Astrocyte of the spinal cord (primary cell): ENCODE measurements around the gene RAPGEF5.

ENCODE experiments used
- DNase-seq: peaks from one replicate; pipeline ENCODE4 v3.0.0; 2011; ENCODE audit warnings: low read depth, low spot score
- H3K4me3 ChIP-seq: 2 replicates; pipeline ENCODE4 v1.5.1; 2011; ENCODE audit warnings: low read depth, mild to moderate bottlenecking, low read length, moderate library complexity
- CTCF ChIP-seq: IDR thresholded peaks from 2 replicates; pipeline ENCODE4 v1.5.1; 2012; ENCODE audit warnings: low read depth, mild to moderate bottlenecking, low read length, inconsistent platforms
- in situ Hi-C: cut with HindIII; loops from 2 replicates; pipeline ENCODE4 v1.10.0; 2017; ENCODE audit warnings: low sequenced_read_pairs

The RAPGEF5 gene

DNA sequence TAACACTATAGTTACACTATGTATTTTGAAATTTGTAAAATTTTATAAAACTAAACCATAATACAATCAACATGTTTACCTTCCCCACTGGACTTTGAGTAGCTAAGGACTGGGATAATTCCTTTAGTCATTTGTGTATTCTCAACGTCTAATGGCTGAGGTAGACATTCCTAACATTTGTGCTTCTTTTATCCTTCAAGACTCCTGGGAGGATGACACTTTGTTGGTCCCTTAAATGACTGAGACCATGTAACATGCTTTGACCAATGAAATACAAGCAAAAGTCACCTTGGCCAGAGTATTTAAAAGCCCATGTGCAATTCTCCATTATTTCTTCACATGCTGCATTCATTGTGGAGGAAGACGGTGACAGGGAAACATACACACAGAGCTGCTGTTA, 18.5 kb downstream of the RAPGEF5 start:
- no peak for TF ChIP-seq CTCF
- no peak for DNase-seq
- H3K4me3 ChIP-seq: no peak overlapping the region
- in situ Hi-C loops: no loop called here

DNA sequence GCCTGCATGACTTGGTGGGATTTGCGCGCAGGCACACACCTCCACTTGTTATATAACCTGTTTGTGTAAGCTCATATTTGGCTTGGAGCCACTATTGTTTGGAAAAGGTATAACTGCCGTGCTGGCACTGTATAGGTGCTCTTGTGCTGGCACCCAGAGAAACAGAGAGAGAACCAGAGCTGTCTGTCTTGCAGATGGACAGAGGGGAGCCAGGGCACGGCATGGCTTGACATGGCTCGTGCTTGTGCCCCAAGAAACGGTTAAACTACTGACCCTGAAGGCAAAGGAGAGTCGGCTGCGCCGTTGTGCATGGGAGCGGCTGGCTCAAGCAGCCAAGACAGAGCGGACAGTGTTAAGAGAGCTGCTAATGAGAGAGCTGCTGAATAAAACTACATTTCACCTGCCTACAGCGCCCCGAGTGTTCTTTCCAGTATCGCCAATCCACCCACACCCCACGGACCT, 23.2 kb downstream of the RAPGEF5 start:
- no peak for TF ChIP-seq CTCF
- no peak overlapping the region for H3K4me3 ChIP-seq
- in situ Hi-C loops: no loop called here
- DNase-seq: no peak

GRCh38 chr7:22332461-22332870, 24.5 kb downstream of the RAPGEF5 start:
- H3K4me3 ChIP-seq: no peak overlapping the region
- in situ Hi-C loops: no loop called here
- DNase-seq: no peak
- TF ChIP-seq CTCF: no peak

- H3K4me3 ChIP-seq: no peak overlapping the region
- no peak for DNase-seq
- TF ChIP-seq CTCF: no peak
- in situ Hi-C loops: no loop called here
These were observed 25.2 kb downstream of the RAPGEF5 start for GRCh38 chr7:22331704-22332103.

GRCh38 chr7:22330903-22331302, 26.1 kb downstream of the RAPGEF5 start:
- no peak overlapping the region for H3K4me3 ChIP-seq
- no peak for DNase-seq
- TF ChIP-seq CTCF: no peak
- in situ Hi-C loops: no loop called here

DNA sequence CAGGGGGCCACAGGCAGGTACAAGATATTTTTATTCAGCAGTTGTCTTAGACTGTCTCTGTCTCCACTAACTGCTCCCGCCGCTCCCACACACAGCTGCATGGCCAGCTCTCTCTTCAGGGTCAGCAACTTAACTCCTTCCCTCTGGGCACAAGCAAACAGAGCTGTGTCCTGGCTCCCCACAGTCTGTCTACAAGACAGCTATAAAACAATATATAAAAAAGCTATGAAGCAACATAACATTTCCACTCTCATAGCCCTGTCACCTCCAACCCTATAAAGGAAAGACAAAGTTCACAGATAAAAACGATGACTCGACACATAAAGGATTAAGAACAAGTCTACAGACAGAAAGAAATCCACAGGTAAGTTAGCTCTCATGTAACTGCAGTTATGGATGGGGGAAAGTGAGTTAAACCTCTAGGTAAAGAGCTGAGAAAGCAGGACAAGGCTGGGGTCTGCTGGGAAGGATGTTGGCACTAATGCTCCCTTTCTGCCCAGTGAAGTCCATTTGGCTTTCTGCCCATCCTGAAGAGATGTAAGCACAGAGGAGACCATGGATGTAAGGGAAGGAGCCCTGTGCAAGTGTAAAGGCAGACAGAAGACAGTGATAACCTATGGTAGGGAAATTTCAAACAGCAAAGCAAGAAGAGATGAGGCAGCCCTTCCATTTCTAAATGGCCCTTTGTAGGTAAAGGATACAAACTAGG, 27.0 kb downstream of the RAPGEF5 start:
- no peak for DNase-seq
- in situ Hi-C loops: no loop called here
- TF ChIP-seq CTCF: no peak
- no peak overlapping the region for H3K4me3 ChIP-seq

DNA sequence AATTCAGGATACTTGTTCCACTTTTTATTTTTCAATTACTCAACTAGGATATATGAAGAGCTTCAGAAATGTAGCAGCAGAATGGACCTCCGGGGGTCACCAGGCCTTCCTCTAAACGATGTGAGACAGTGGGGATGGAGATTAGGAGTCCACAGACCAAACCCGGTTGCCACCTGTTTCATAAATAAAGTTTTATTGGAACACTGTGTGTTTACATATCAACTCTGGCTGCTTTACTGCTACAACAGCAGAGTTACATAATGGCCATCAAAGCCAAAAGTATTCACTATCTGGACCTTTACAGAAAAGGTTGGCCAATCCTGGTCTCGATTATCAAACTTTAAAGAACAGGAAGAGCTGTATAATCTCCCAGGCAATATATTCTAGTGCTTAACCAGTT, 30.8 kb downstream of the RAPGEF5 start:
- in situ Hi-C loops: no loop called here
- TF ChIP-seq CTCF: no peak
- no peak overlapping the region for H3K4me3 ChIP-seq
- no peak for DNase-seq
